H1 (cell line): ENCODE results near the gene SHC1.

Source experiments
- BCL11A ChIP-seq, 2 experiments: IDR thresholded peaks; one replicate each; pipeline ENCODE4 v1.6.1; 2011; ENCODE audit warnings: low read depth in 2 of 2, low read length in 2 of 2, mild to moderate bottlenecking in 2 of 2
- EP300 ChIP-seq, 2 experiments: IDR thresholded peaks; 1 replicate in 1 of 2; 2 replicates in 1 of 2; pipeline ENCODE4 v1.6.1; 2011 to 2012; ENCODE audit warnings: low read depth in 2 of 2, low read length in 2 of 2, mild to moderate bottlenecking in 2 of 2, borderline replicate concordance in 1 of 2, inconsistent platforms in 1 of 2, moderate library complexity in 1 of 2
- EZH2 ChIP-seq: fragments of 200-600 bp; sonication (generic); IDR thresholded peaks from 2 replicates; pipeline ENCODE4 v1.7.1; 2012; ENCODE audit warnings: low read depth, mild to moderate bottlenecking, moderate library complexity, low read length, inconsistent platforms; ENCODE audit not compliant: severe bottlenecking
- PHF8 ChIP-seq: fragments of 200-600 bp; sonication (generic); conservative IDR thresholded peaks from 2 replicates; pipeline ENCODE4 v1.7.1; 2012; ENCODE audit warnings: low read depth, mild to moderate bottlenecking, inconsistent platforms, low read length, moderate library complexity
- POLR2A ChIP-seq, 2 experiments: IDR thresholded peaks; 1 replicate in 1 of 2; 2 replicates in 1 of 2; pipeline ENCODE4 v1.6.1; 2011; ENCODE audit warnings: low read depth in 2 of 2, low read length in 2 of 2, mild to moderate bottlenecking in 2 of 2; ENCODE audit errors: control extremely low read depth in 1 of 2
- POLR2AphosphoS5 ChIP-seq: IDR thresholded peaks from 2 replicates; pipeline ENCODE4 v1.6.1; 2011; ENCODE audit warnings: low read depth, low read length
- POU5F1 ChIP-seq: IDR thresholded peaks from 2 replicates; pipeline ENCODE4 v1.6.1; 2011; ENCODE audit warnings: low read depth, mild to moderate bottlenecking, low read length, moderate library complexity
- RFX5 ChIP-seq: IDR thresholded peaks from 2 replicates; pipeline ENCODE4 v1.6.1; 2011; ENCODE audit warnings: low read depth, low read length, improper control_type of control experiment, borderline replicate concordance
- TF ChIP-seq, protein P1 (sequence below): IDR thresholded peaks from 2 replicates; pipeline ENCODE4 v1.6.1; 2012; ENCODE audit warnings: low read length, inconsistent platforms
- TF ChIP-seq, protein P2 (sequence below), 3 experiments: IDR thresholded peaks; 1 replicate in 2 of 3; 2 replicates in 1 of 3; pipeline versions ENCODE4 v1.5.1 to v1.6.1; 2011; ENCODE audit warnings: low read length in 3 of 3, mild to moderate bottlenecking in 3 of 3, inconsistent platforms in 2 of 3, low read depth in 1 of 3, moderate library complexity in 1 of 3; ENCODE audit not compliant: insufficient read depth in 1 of 3; ENCODE audit errors: control extremely low read depth in 1 of 3
- TF ChIP-seq, protein P3 (sequence below): IDR thresholded peaks from 2 replicates; pipeline ENCODE4 v1.6.1; 2011; ENCODE audit warnings: low read length, improper control_type of control experiment
- TF ChIP-seq, protein P4 (sequence below): IDR thresholded peaks from 2 replicates; pipeline ENCODE4 v1.6.1; 2011; ENCODE audit warnings: low read depth, mild to moderate bottlenecking, low read length; ENCODE audit not compliant: insufficient read depth
- TF ChIP-seq, protein P5 (sequence below): IDR thresholded peaks from 2 replicates; pipeline ENCODE4 v1.6.1; 2012; ENCODE audit warnings: inconsistent platforms

DNA sequence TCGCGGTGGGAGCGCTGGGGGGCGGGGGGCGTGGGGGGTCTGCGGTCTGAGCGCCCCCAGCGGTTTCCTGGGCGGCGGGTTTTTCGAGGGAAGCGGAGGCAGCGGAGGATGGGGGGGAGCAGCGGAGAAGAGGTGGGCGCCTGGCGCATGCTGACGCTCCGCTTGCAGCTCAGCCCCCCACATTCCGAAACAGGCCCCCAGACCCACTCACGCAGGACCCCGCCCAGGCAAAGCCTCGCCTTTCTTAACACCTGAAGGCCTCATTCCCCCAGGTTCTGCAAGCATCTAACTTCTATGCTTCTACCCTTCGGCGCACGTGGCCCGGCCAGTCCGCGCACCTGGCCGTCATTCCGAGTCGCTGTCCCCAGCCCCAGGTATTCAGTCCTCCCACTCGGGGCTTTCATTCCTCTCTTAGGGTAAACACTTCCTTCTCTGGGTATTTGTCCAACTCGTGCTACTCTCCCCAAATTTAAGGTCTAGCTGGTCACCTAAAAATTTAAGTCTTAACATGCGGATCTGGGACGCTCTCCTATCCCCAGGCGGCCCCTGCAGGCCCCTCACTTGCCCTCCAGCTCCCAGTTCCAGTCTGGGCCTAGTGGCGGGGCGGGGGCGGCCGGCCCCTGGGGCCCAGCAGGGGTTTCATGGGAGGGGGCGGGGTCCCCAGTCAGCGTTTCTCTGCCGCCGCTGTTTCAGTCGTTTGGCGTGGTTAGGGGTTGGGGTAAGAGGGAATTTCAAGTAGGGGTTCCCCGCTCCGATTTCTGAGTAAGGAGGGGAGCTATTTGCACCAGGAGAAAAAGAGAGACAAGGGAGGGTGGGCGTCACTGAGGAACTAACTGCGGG, 29.2 kb upstream of the SHC1 start:
- TF ChIP-seq, protein P1, sequence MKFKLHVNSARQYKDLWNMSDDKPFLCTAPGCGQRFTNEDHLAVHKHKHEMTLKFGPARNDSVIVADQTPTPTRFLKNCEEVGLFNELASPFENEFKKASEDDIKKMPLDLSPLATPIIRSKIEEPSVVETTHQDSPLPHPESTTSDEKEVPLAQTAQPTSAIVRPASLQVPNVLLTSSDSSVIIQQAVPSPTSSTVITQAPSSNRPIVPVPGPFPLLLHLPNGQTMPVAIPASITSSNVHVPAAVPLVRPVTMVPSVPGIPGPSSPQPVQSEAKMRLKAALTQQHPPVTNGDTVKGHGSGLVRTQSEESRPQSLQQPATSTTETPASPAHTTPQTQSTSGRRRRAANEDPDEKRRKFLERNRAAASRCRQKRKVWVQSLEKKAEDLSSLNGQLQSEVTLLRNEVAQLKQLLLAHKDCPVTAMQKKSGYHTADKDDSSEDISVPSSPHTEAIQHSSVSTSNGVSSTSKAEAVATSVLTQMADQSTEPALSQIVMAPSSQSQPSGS = no peak
- no peak for TF ChIP-seq RFX5
- TF ChIP-seq, protein P2, sequence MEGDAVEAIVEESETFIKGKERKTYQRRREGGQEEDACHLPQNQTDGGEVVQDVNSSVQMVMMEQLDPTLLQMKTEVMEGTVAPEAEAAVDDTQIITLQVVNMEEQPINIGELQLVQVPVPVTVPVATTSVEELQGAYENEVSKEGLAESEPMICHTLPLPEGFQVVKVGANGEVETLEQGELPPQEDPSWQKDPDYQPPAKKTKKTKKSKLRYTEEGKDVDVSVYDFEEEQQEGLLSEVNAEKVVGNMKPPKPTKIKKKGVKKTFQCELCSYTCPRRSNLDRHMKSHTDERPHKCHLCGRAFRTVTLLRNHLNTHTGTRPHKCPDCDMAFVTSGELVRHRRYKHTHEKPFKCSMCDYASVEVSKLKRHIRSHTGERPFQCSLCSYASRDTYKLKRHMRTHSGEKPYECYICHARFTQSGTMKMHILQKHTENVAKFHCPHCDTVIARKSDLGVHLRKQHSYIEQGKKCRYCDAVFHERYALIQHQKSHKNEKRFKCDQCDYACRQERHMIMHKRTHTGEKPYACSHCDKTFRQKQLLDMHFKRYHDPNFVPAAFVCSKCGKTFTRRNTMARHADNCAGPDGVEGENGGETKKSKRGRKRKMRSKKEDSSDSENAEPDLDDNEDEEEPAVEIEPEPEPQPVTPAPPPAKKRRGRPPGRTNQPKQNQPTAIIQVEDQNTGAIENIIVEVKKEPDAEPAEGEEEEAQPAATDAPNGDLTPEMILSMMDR (IDR thresholded peaks at IDR 0.05; ENCODE audit: control extremely low read depth in 1 of 3, insufficient read depth in 1 of 3, low read depth in 1 of 3, low read length in 3 of 3) = 0 out of 4 replicates have a peak, but pooled peaks of 1 of the 3 experiments have one; percentile 4
- TF ChIP-seq POLR2AphosphoS5 = no peak
- 0 out of 2 replicates have a peak, but pooled peaks have one; percentile 4 for TF ChIP-seq PHF8
- no peak for TF ChIP-seq EP300 (IDR thresholded peaks at IDR 0.05; ENCODE audit: borderline replicate concordance in 1 of 2, low read depth in 2 of 2, low read length in 2 of 2)
- TF ChIP-seq EZH2 = no peak
- TF ChIP-seq, protein P3, sequence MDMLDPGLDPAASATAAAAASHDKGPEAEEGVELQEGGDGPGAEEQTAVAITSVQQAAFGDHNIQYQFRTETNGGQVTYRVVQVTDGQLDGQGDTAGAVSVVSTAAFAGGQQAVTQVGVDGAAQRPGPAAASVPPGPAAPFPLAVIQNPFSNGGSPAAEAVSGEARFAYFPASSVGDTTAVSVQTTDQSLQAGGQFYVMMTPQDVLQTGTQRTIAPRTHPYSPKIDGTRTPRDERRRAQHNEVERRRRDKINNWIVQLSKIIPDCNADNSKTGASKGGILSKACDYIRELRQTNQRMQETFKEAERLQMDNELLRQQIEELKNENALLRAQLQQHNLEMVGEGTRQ = 0 out of 2 replicates have a peak, but pooled peaks have one; percentile 13
- no peak for TF ChIP-seq POU5F1
- TF ChIP-seq BCL11A (IDR thresholded peaks at IDR 0.05; ENCODE audit: low read depth in 2 of 2, low read length in 2 of 2) = no peak
- TF ChIP-seq, protein P4, sequence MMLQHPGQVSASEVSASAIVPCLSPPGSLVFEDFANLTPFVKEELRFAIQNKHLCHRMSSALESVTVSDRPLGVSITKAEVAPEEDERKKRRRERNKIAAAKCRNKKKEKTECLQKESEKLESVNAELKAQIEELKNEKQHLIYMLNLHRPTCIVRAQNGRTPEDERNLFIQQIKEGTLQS = no peak
- TF ChIP-seq POLR2A (IDR thresholded peaks at IDR 0.05; ENCODE audit: control extremely low read depth in 1 of 2, low read depth in 2 of 2, low read length in 2 of 2) = no peak
- TF ChIP-seq, protein P5, sequence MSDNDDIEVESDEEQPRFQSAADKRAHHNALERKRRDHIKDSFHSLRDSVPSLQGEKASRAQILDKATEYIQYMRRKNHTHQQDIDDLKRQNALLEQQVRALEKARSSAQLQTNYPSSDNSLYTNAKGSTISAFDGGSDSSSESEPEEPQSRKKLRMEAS = peak; percentile 99
